A549 (cell line): ENCODE data around the gene HMX3. TPM values are rescaled to one million over a fixed set of nuclear protein-coding genes. Genes with fewer than 3 reads are reported as not detected.

Experiments
- ATAC-seq, 2 experiments: fragments of 200-7000 bp in 1 of 2; fragments of >200 bp in 1 of 2; cut with Nextera tagmentation in 1 of 2; cut with Tn5 transposase in 1 of 2; 3 replicates each; pipeline versions ENCODE4 v1.8.0 to v1.9.1; 2018 to 2020; ENCODE audit warnings: mild to moderate bottlenecking in 1 of 2, moderate library complexity in 1 of 2
- CTCF ChIA-PET: fragments of 300-600 bp; sonication (Branson Sonifier 250); formaldehyde crosslinking; extraction: SDS; loops from one replicate; lab custom pipeline; 2021; ENCODE audit warnings: antibody characterized with exemption, inconsistent platforms; lab: Yijun Ruan, JAX
- POLR2A ChIA-PET: fragments of 350-600 bp; formaldehyde crosslinking; extraction: SDS; loops from one replicate; lab custom pipeline; 2021; ENCODE audit warnings: antibody characterized with exemption, inconsistent platforms; lab: Yijun Ruan, JAX
- DNase-seq, 2 experiments: peaks; one replicate each; pipeline versions ENCODE4 v3.0.0 to v3.0.0-alpha.2; 2011 to 2016; ENCODE audit warnings: low read depth in 1 of 2, low spot score in 1 of 2
- FAIRE-seq: peaks from 2 replicates; lab custom pipeline; 2011; peaks lifted over from hg19 to GRCh38; lab: Jason Lieb, UNC
- H3K27ac ChIP-seq, 2 experiments: fragments of >200 bp; sonication (Bioruptor Twin); formaldehyde crosslinking; 3 replicates each; pipeline ENCODE4 v1.5.1; 2016 to 2017
- H3K4me1 ChIP-seq: fragments of >200 bp; sonication (Bioruptor Twin); formaldehyde crosslinking; 3 replicates; pipeline ENCODE4 v1.6.1; 2016
- H3K4me2 ChIP-seq: fragments of >200 bp; sonication (Bioruptor Twin); formaldehyde crosslinking; 3 replicates; pipeline ENCODE4 v1.6.1; 2016
- H3K4me3 ChIP-seq: fragments of >200 bp; sonication (Bioruptor Twin); formaldehyde crosslinking; 3 replicates; pipeline ENCODE4 v1.5.1; 2016
- H3K9me3 ChIP-seq: fragments of >200 bp; sonication (Bioruptor Twin); formaldehyde crosslinking; 3 replicates; pipeline ENCODE4 v1.6.1; 2016
- ATOH8 ChIP-seq: fragments of 250-450 bp; sonication (Bioruptor Pico); IDR thresholded peaks from 2 replicates; pipeline ENCODE4 v1.5.0; 2020; ENCODE audit warnings: low read depth, mild to moderate bottlenecking, moderate library complexity
- BCL3 ChIP-seq: fragments of >200 bp; sonication (Bioruptor Twin); formaldehyde crosslinking; IDR thresholded peaks from 3 replicates; pipeline ENCODE4 v1.6.1; 2016
- CEBPB ChIP-seq, 2 experiments: fragments of >200 bp in 1 of 2; sonication (Bioruptor Twin) in 1 of 2; formaldehyde crosslinking in 1 of 2; IDR thresholded peaks; 2 replicates each; pipeline ENCODE4 v1.6.1; 2012 to 2016
- CHD2 ChIP-seq: fragments of 150-350 bp; IDR thresholded peaks from 2 replicates; pipeline ENCODE4 v1.6.1; 2014; ENCODE audit warnings: low read length; ENCODE audit not compliant: partially characterized antibody
- CHD4 ChIP-seq: fragments of 200-600 bp; sonication (generic); IDR thresholded peaks from 2 replicates; pipeline ENCODE4 v1.6.1; 2016; ENCODE audit warnings: antibody characterized with exemption, mild to moderate bottlenecking, borderline replicate concordance
- E2F6 ChIP-seq: IDR thresholded peaks from 2 replicates; pipeline ENCODE4 v1.6.1; 2012; ENCODE audit warnings: low read depth, borderline replicate concordance
- EHMT2 ChIP-seq: fragments of 200-600 bp; sonication (generic); IDR thresholded peaks from 2 replicates; pipeline ENCODE4 v1.6.1; 2016; ENCODE audit warnings: antibody characterized with exemption, low read depth, mild to moderate bottlenecking, moderate library complexity
- ELK1 ChIP-seq: fragments of 150-350 bp; IDR thresholded peaks from 2 replicates; pipeline ENCODE4 v1.6.1; 2014; ENCODE audit warnings: low read depth, mild to moderate bottlenecking, low read length
- EP300 ChIP-seq, 2 experiments: fragments of >200 bp; sonication (Bioruptor Twin); formaldehyde crosslinking; IDR thresholded peaks; 2 replicates in 1 of 2; 3 replicates in 1 of 2; pipeline ENCODE4 v1.6.1; 2016 to 2017
- FOSB ChIP-seq: fragments of 250-450 bp; sonication (Bioruptor Pico); IDR thresholded peaks from 2 replicates; pipeline ENCODE4 v1.5.0; 2020; ENCODE audit warnings: mild to moderate bottlenecking, moderate library complexity
- FOXS1 ChIP-seq: fragments of 250-450 bp; sonication (Bioruptor Pico); IDR thresholded peaks from 2 replicates; pipeline ENCODE4 v1.5.0; 2020; ENCODE audit warnings: mild to moderate bottlenecking, moderate library complexity
- JUNB ChIP-seq: fragments of >200 bp; sonication (Bioruptor Twin); formaldehyde crosslinking; IDR thresholded peaks from 2 replicates; pipeline ENCODE4 v1.6.1; 2016
- KDM5A ChIP-seq: fragments of 200-600 bp; sonication (generic); IDR thresholded peaks from 2 replicates; pipeline ENCODE4 v1.6.1; 2016; ENCODE audit warnings: antibody characterized with exemption, mild to moderate bottlenecking
- MAFK ChIP-seq: fragments of 450-650 bp; IDR thresholded peaks from 2 replicates; pipeline ENCODE4 v1.6.1; 2014; ENCODE audit not compliant: partially characterized antibody
- MAZ ChIP-seq: fragments of 150-350 bp; IDR thresholded peaks from 2 replicates; pipeline ENCODE4 v1.6.1; 2014; ENCODE audit warnings: antibody characterized with exemption, low read depth, low read length, borderline replicate concordance
- NPAS2 ChIP-seq: fragments of 250-450 bp; sonication (Bioruptor Pico); IDR thresholded peaks from 2 replicates; pipeline ENCODE4 v1.8.0; 2022; ENCODE audit warnings: mild to moderate bottlenecking, moderate library complexity, borderline replicate concordance
- NR3C1 ChIP-seq: fragments of >200 bp; sonication (Bioruptor Twin); formaldehyde crosslinking; IDR thresholded peaks from 3 replicates; pipeline ENCODE4 v1.6.1; 2017
- POLR2A ChIP-seq: IDR thresholded peaks from 2 replicates; pipeline ENCODE4 v1.6.1; 2012; ENCODE audit warnings: mild to moderate bottlenecking, low read length
- RCOR1 ChIP-seq: fragments of 150-350 bp; IDR thresholded peaks from 2 replicates; pipeline ENCODE4 v1.6.1; 2014; ENCODE audit warnings: antibody characterized with exemption, low read length, low read depth
- REST ChIP-seq: fragments of 200-600 bp; sonication (generic); IDR thresholded peaks from 2 replicates; pipeline ENCODE4 v1.6.1; 2016; ENCODE audit warnings: antibody characterized with exemption, mild to moderate bottlenecking, moderate library complexity
- RFX5 ChIP-seq: fragments of 450-650 bp; IDR thresholded peaks from 2 replicates; pipeline ENCODE4 v1.7.1; 2014; ENCODE audit warnings: antibody characterized with exemption, mild to moderate bottlenecking, moderate library complexity
- SREBF2 ChIP-seq: fragments of 450-650 bp; IDR thresholded peaks from 2 replicates; pipeline ENCODE4 v1.6.1; 2014; ENCODE audit warnings: mild to moderate bottlenecking, moderate library complexity
- USF2 ChIP-seq: fragments of 450-650 bp; IDR thresholded peaks from 2 replicates; pipeline ENCODE4 v1.6.1; 2014; ENCODE audit warnings: antibody characterized with exemption
- ZNF302 ChIP-seq: fragments of 250-450 bp; sonication (Bioruptor Pico); IDR thresholded peaks from 2 replicates; pipeline ENCODE4 v1.9.0; 2021; ENCODE audit warnings: inconsistent platforms, mild to moderate bottlenecking, moderate library complexity
- WGBS: methylation state at CpG from one replicate; pipeline ENCODE4 v1.1.6; 2017; ENCODE audit errors: missing lambda C conversion rate; 5-methylcytosine and 5-hydroxymethylcytosine counted together
- polyA plus RNA-seq, 4 experiments: library from polyadenylated mRNA; depleted of rRNA in 3 of 4; stranded (reverse); fragments of >200 nt; fragmentation: RNase III in 1 of 4; extraction: RNeasy Plus Mini Kit Qiagen cat#74134 plus additional on column Dnase treatment in 1 of 4; gene quantifications; 2 replicates in 3 of 4; 3 replicates in 1 of 4; pipeline ENCODE4 v1.2.3, GENCODE V29; 2011 to 2017
- TF ChIP-seq, protein P1 (sequence below): fragments of >200 bp; sonication (Bioruptor Twin); formaldehyde crosslinking; IDR thresholded peaks from 3 replicates; pipeline ENCODE4 v1.5.1; 2016

The HMX3 gene
- polyA plus RNA-seq, 2 of the 4 experiments (the other 2 are of a cell fraction), result not detected

- no peak for ATAC-seq
- Histone ChIP-seq H3K4me1 (peaks cover 30% of the 10 kb centered on the region; the same call in 2 of the 3 replicates), H3K4me2 (no peak overlapping the region), H3K4me3 (no peak overlapping the region), H3K9me3 (no peaks in the 10 kb centered on the region), H3K27ac (no peak overlapping the region)
- POLR2A ChIA-PET, result interaction anchor here (1.2 kb wide), 1 partner anchor 20 kb away, joined by 5 read pairs; the partner anchor contains the start of gene BUB3
- FAIRE-seq, result no peak
- TF ChIP-seq RCOR1 (no peak), KDM5A (no peak), ELK1 (no peak), SREBF2 (no peak), NR3C1 (no peak), EP300 (IDR thresholded peaks at IDR 0.05) (no peak), USF2 (no peak), REST (no peak), POLR2A (no peak), EHMT2 (no peak), ATOH8 (CRISPR knock-in tag) (no peak), CHD4 (no peak), JUNB (no peak), CHD2 (no peak), ZNF302 (CRISPR knock-in tag) (no peak)
- TF ChIP-seq, protein P1, sequence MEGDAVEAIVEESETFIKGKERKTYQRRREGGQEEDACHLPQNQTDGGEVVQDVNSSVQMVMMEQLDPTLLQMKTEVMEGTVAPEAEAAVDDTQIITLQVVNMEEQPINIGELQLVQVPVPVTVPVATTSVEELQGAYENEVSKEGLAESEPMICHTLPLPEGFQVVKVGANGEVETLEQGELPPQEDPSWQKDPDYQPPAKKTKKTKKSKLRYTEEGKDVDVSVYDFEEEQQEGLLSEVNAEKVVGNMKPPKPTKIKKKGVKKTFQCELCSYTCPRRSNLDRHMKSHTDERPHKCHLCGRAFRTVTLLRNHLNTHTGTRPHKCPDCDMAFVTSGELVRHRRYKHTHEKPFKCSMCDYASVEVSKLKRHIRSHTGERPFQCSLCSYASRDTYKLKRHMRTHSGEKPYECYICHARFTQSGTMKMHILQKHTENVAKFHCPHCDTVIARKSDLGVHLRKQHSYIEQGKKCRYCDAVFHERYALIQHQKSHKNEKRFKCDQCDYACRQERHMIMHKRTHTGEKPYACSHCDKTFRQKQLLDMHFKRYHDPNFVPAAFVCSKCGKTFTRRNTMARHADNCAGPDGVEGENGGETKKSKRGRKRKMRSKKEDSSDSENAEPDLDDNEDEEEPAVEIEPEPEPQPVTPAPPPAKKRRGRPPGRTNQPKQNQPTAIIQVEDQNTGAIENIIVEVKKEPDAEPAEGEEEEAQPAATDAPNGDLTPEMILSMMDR, result no peak
- WGBS, result 70% methylated on average over 20 of the region's 42 CpGs
- no peak for DNase-seq
- CTCF ChIA-PET, result interaction anchor here (1.1 to 5.1 kb wide), 13 partner anchors 14 to 570 kb away, joined by 3 to 82 read pairs (median 8); partner anchors contain the start of genes HMX2 and PSTK
Measured at GRCh38 chr10:123134343-123134914, 1.3 kb upstream of the HMX3 start.

- H3K27ac ChIP-seq, result no peak overlapping the region; a peak in 1 of 6 replicates
- H3K4me1 ChIP-seq, result peaks cover 30% of the 10 kb centered on the region; the same call in 2 of the 3 replicates
- peak overlapping the region; percentile 96 for H3K4me2 ChIP-seq
- DNase-seq (no peak), FAIRE-seq (no peak)
- CTCF ChIA-PET, result interaction anchor here (2.0 to 5.1 kb wide), 5 partner anchors 14 to 426 kb away, joined by 8 to 82 read pairs (median 64); partner anchors contain the start of gene HMX2
- peak overlapping the region; percentile 58 for H3K4me3 ChIP-seq
- WGBS, result 56% methylated on average over 18 of the region's 46 CpGs
- no peaks in the 10 kb centered on the region for H3K9me3 ChIP-seq
- TF ChIP-seq MAFK (no peak), EHMT2 (no peak), FOSB (CRISPR knock-in tag) (no peak), RFX5 (no peak), E2F6 (no peak), NPAS2 (CRISPR knock-in tag) (no peak), BCL3 (no peak), CEBPB (IDR thresholded peaks at IDR 0.05) (no peak), NR3C1 (no peak), ZNF302 (CRISPR knock-in tag) (no peak), MAZ (no peak), KDM5A (no peak), FOXS1 (CRISPR knock-in tag) (no peak)
- TF ChIP-seq, all 56 proteins: peak for 0
- POLR2A ChIA-PET, result no interaction called here
- no peak for ATAC-seq
Measured at GRCh38 chr10:123134915-123135414, 805 bp upstream of the HMX3 start.
